GM12878 (cell line): ENCODE measurements around the gene TMED7. TPM values are rescaled to one million over a fixed set of nuclear protein-coding genes. Genes with fewer than 3 reads are reported as not detected.

ENCODE experiments used
- ATAC-seq: fragments of 200-7000 bp; cut with Tn5 transposase; 3 replicates; pipeline ENCODE4 v1.9.1; 2020; ENCODE audit warnings: mild to moderate bottlenecking, moderate library complexity
- BruUV-seq: library from RNA; stranded (reverse); fragments of 400-500 nt; replicated peaks from 2 replicates; lab custom pipeline; 2021; lab: Mats Ljungman, UMichigan
- CTCF ChIA-PET: fragments of 300-600 bp; sonication (Branson Sonifier 250); formaldehyde crosslinking; extraction: SDS; loops from one replicate; lab custom pipeline; 2021; ENCODE audit warnings: inconsistent platforms; lab: Yijun Ruan, JAX
- POLR2A ChIA-PET: fragments of 350-600 bp; formaldehyde crosslinking; extraction: SDS; loops from one replicate; lab custom pipeline; 2021; ENCODE audit warnings: inconsistent platforms; lab: Charles Lee
- RAD21 ChIA-PET: fragments of 300-600 bp; sonication (Branson Sonifier 250); formaldehyde crosslinking; loops from one replicate; lab custom pipeline; 2023; ENCODE audit warnings: antibody characterized with exemption; ENCODE audit not compliant: unreplicated experiment; lab: Charles Lee
- SMC1A ChIA-PET: fragments of 300-600 bp; sonication (Branson Sonifier 250); formaldehyde crosslinking; loops from one replicate; lab custom pipeline; 2023; ENCODE audit not compliant: unreplicated experiment, uncharacterized antibody; lab: Charles Lee
- DNase-seq: peaks from one replicate; pipeline ENCODE4 v3.0.0-alpha.2; 2011; ENCODE audit warnings: low read depth, low spot score
- FAIRE-seq: peaks from 3 replicates; lab custom pipeline; 2011; peaks lifted over from hg19 to GRCh38; lab: Jason Lieb, UNC
- H2AFZ ChIP-seq: 2 replicates; pipeline ENCODE4 v1.6.0; 2011; ENCODE audit warnings: low read depth, low read length, control low read depth; ENCODE audit not compliant: control insufficient read depth
- H3K27ac ChIP-seq: 2 replicates; pipeline ENCODE4 v1.5.1; 2011; ENCODE audit warnings: control low read depth; ENCODE audit not compliant: control insufficient read depth, insufficient read depth
- H3K27me3 ChIP-seq, 2 experiments: replicated peaks in 1 of 2; 2 replicates each; pipeline versions ENCODE4 v1.6.0 to v1.6.1; 2011; ENCODE audit warnings: low read length in 1 of 2; ENCODE audit not compliant: control insufficient read depth in 2 of 2, insufficient read depth in 2 of 2
- H3K36me3 ChIP-seq, 2 experiments: 2 replicates each; pipeline ENCODE4 v1.5.1; 2011; ENCODE audit warnings: low read length in 1 of 2; ENCODE audit not compliant: control insufficient read depth in 2 of 2, insufficient read depth in 2 of 2
- H3K4me1 ChIP-seq: 2 replicates; pipeline ENCODE4 v1.6.1; 2011; ENCODE audit warnings: mild to moderate bottlenecking, low read length, moderate library complexity, mixed read lengths; ENCODE audit not compliant: control insufficient read depth, insufficient read depth
- H3K4me2 ChIP-seq: 2 replicates; pipeline ENCODE4 v1.6.0; 2011; ENCODE audit warnings: control low read depth; ENCODE audit not compliant: control insufficient read depth, insufficient read depth
- H3K4me3 ChIP-seq: fragments of 200-600 bp; sonication (generic); 2 replicates; pipeline ENCODE4 v1.5.1; 2016
- H3K79me2 ChIP-seq: 2 replicates; pipeline ENCODE4 v1.6.0; 2011; ENCODE audit warnings: low read length; ENCODE audit not compliant: control insufficient read depth, insufficient read depth
- H3K9ac ChIP-seq: 2 replicates; pipeline ENCODE4 v1.8.0; 2011; ENCODE audit warnings: low read length, control low read depth, mixed read lengths; ENCODE audit not compliant: control insufficient read depth, insufficient read depth
- H3K9me3 ChIP-seq: replicated peaks from 3 replicates; pipeline ENCODE4 v1.5.1; 2011; ENCODE audit warnings: mild to moderate bottlenecking, low read length; ENCODE audit not compliant: control insufficient read depth, insufficient read depth
- H4K20me1 ChIP-seq: 2 replicates; pipeline ENCODE4 v1.6.0; 2011; ENCODE audit not compliant: control insufficient read depth, insufficient read depth
- EED ChIP-seq: sonication (generic); IDR thresholded peaks from 2 replicates; pipeline ENCODE4 v1.6.1; 2016; ENCODE audit warnings: antibody characterized with exemption, low read depth
- HCFC1 ChIP-seq: fragments of 150-350 bp; IDR thresholded peaks from 2 replicates; pipeline ENCODE4 v1.6.1; 2014; ENCODE audit warnings: low read length
- JUNB ChIP-seq: IDR thresholded peaks from 2 replicates; pipeline ENCODE4 v1.6.1; 2016; ENCODE audit warnings: antibody characterized with exemption, mild to moderate bottlenecking
- MTA2 ChIP-seq: fragments of 450-650 bp; IDR thresholded peaks from 2 replicates; pipeline ENCODE4 v1.6.1; 2016; ENCODE audit warnings: low read depth, mild to moderate bottlenecking, moderate library complexity
- MYB ChIP-seq: fragments of 150-350 bp; IDR thresholded peaks from 2 replicates; pipeline ENCODE4 v1.6.1; 2014; ENCODE audit warnings: mild to moderate bottlenecking, low read depth, low read length, borderline replicate concordance
- NFIC ChIP-seq: IDR thresholded peaks from 2 replicates; pipeline ENCODE4 v1.6.1; 2012; ENCODE audit warnings: low read depth, mild to moderate bottlenecking, inconsistent platforms, low read length, moderate library complexity
- PAX8 ChIP-seq: fragments of 450-650 bp; IDR thresholded peaks from 2 replicates; pipeline ENCODE4 v1.6.1; 2017; ENCODE audit warnings: mild to moderate bottlenecking, moderate library complexity
- SMARCA5 ChIP-seq: fragments of 450-650 bp; IDR thresholded peaks from 2 replicates; pipeline ENCODE4 v1.6.1; 2017; ENCODE audit warnings: mild to moderate bottlenecking
- SP1 ChIP-seq: IDR thresholded peaks from one replicate; pipeline ENCODE4 v1.6.1; 2011; ENCODE audit warnings: low read depth, low read length
- WGBS: methylation state at CpG from one replicate; pipeline ENCODE4 v1.1.6; 2016; ENCODE audit warnings: low lambda C conversion rate; ENCODE audit not compliant: insufficient replicate concordance, insufficient coverage; ENCODE audit errors: missing lambda C conversion rate; 5-methylcytosine and 5-hydroxymethylcytosine counted together
- in situ Hi-C: fragments of 300-500 bp; cut with MboI; formaldehyde crosslinking; loops from 9 replicates; pipeline ENCODE4 v1.14.3; 2018; ENCODE audit warnings: mixed read lengths
- intact Hi-C: fragments of 100-400 bp; cut with micrococcal nuclease; formaldehyde crosslinking; loops from one replicate; pipeline ENCODE4 v1.14.2; 2022; ENCODE audit not compliant: unreplicated experiment
- polyA plus RNA-seq, 11 experiments: library from polyadenylated mRNA; depleted of rRNA in 4 of 11; unstranded in 6 of 11; stranded (reverse) in 5 of 11; fragments of >200 nt; fragmentation: Nextera tagmentation in 4 of 11; fragmentation: Illumina TruSeq in 1 of 11; extraction: Ambion mirVana in 4 of 11; extraction: Trizol in 1 of 11; gene quantifications; 1 replicate in 1 of 11; 2 replicates in 10 of 11; pipeline versions ENCODE4 v1.2.1 to v1.2.3, GENCODE V29; 2011 to 2016; ENCODE audit warnings: inconsistent platforms in 2 of 11, missing spikeins in 2 of 11, low read depth in 1 of 11
- total RNA-seq, 4 experiments: library from RNA; depleted of rRNA in 3 of 4; stranded (reverse); fragments of >200 nt in 3 of 4; fragmentation: Illumina TruSeq in 1 of 4; extraction: Trizol in 1 of 4; gene quantifications; 2 replicates each; pipeline versions ENCODE4 v1.2.1 to v1.2.3, GENCODE V29; 2013 to 2021
- TF ChIP-seq, protein P1 (sequence below): IDR thresholded peaks from 2 replicates; pipeline ENCODE4 v1.6.1; 2011; ENCODE audit warnings: borderline replicate concordance, low read depth, mild to moderate bottlenecking, moderate library complexity, low read length; ENCODE audit not compliant: insufficient read depth, poor library complexity, severe bottlenecking

Gene TMED7
- total and polyA plus RNA-seq, 10 of the 15 experiments (the other 5 are each of a cell fraction or from before 2014, with no cell fraction given), result 8.0 to 37.3 (median 25.2) TPM

DNA sequence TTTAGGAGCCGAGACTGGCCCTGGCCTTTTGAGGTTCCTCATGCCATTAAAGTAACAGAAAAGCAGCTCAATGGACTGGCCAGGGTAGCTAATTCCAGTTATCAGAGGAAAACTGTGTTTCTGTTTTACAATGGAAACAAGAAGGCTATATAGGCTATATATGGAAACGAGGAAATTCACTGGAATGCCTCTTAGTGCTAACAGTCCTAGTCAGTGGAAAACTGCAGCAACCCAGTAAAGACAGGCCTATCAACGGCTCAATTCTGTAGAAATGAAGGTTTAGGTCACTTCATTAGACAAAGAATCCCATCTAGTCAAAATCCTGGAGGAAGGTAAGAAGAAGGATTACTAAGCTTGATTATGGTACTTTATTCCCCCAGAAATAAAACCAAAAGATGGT is 20.4 kb downstream of the TMED7 start:
- no peak overlapping the region for H2AFZ ChIP-seq
- ChIA-PET POLR2A (interaction anchor here (0.8 to 2.4 kb wide), 3 partner anchors 11 to 55 kb away, joined by 3 to 7 read pairs (median 3); no protein-coding TSS in a partner anchor), SMC1A (interaction anchor here (0.7 to 2.1 kb wide), 3 partner anchors 10 to 19 kb away, joined by 3 to 7 read pairs (median 7); no protein-coding TSS in a partner anchor), RAD21 (interaction anchor here (2.3 kb wide), 1 partner anchor 18 kb away, joined by 9 read pairs; no protein-coding TSS in a partner anchor)
- no peak overlapping the region for H3K4me2 ChIP-seq
- peaks cover 14% of the 10 kb centered on the region for H3K79me2 ChIP-seq
- 97% methylated on average over 3 of the region's 3 CpGs for WGBS
- no peak for ATAC-seq
- H3K27ac ChIP-seq, result no peak overlapping the region
- intact Hi-C loops, result no loop called here
- no TSS peak for BruUV-seq
- H3K36me3 ChIP-seq, result peaks cover 0 to under 1% of the 10 kb centered on the region in 2 experiments; a peak in 1 of 4 replicates
- no peaks in the 10 kb centered on the region for H3K9me3 ChIP-seq
- TF ChIP-seq PAX8 (no peak), HCFC1 (no peak), MYB (no peak)
- TF ChIP-seq, all 136 proteins: peak for 0
- Histone ChIP-seq H3K9ac (no peak overlapping the region), H4K20me1 (no peaks in the 10 kb centered on the region), H3K4me3 (no peak overlapping the region), H3K4me1 (peaks cover 7% of the 10 kb centered on the region), H3K27me3 (no peaks in the 10 kb centered on the region)
- CTCF ChIA-PET, result interaction anchor here (6.2 kb wide), 1 partner anchor 11 kb away, joined by 38 read pairs; no protein-coding TSS in a partner anchor
- FAIRE-seq (no peak), DNase-seq (no peak)
- in situ Hi-C loops, result no loop called here

- DNase-seq, result no peak
- BruUV-seq, result TSS peak; percentile 87
- ChIA-PET CTCF (interaction anchor here (0.7 to 6.2 kb wide), 6 partner anchors 14 to 76 kb away, joined by 3 to 38 read pairs (median 4); no protein-coding TSS in a partner anchor), POLR2A (interaction anchor here (0.6 to 2.5 kb wide), 10 partner anchors 11 to 329 kb away, joined by 3 to 27 read pairs (median 7); partner anchors contain the start of gene TMED7), SMC1A (interaction anchor here (0.9 to 7.6 kb wide), 6 partner anchors 11 to 26 kb away, joined by 3 to 48 read pairs (median 7); no protein-coding TSS in a partner anchor), RAD21 (interaction anchor here (0.8 to 3.8 kb wide), 8 partner anchors 12 to 293 kb away, joined by 3 to 22 read pairs (median 6); no protein-coding TSS in a partner anchor)
- peak overlapping the region; percentile 87 for H3K9ac ChIP-seq
- no peak for FAIRE-seq
- peak overlapping the region; percentile 94 for H3K27ac ChIP-seq
- H2AFZ ChIP-seq, result no peak overlapping the region; the same call in 1 of the 2 replicates
- H3K36me3 ChIP-seq, result no peaks in the 10 kb centered on the region
- H3K79me2 ChIP-seq, result peaks cover 30% of the 10 kb centered on the region
- peaks cover 22% of the 10 kb centered on the region for H3K4me1 ChIP-seq
- no peaks in the 10 kb centered on the region for H3K27me3 ChIP-seq
- ATAC-seq, result peak; percentile 14
- H3K4me2 ChIP-seq, result peak overlapping the region; percentile 77
- peak overlapping the region; percentile 85 for H3K4me3 ChIP-seq
- in situ Hi-C loops (no loop called here), intact Hi-C loops (no loop called here)
- no peaks in the 10 kb centered on the region for H3K9me3 ChIP-seq
- H4K20me1 ChIP-seq, result no peaks in the 10 kb centered on the region
- 11% methylated on average over 11 of the region's 11 CpGs for WGBS
- TF ChIP-seq EED (0 out of 2 replicates have a peak, but pooled peaks have one; percentile 4), SMARCA5 (no peak), SP1 (no peak), MTA2 (peak; percentile 34; the same call in 1 of the 2 replicates), NFIC (0 out of 2 replicates have a peak, but pooled peaks have one; percentile 10), JUNB (0 out of 2 replicates have a peak, but pooled peaks have one; percentile 19)
- TF ChIP-seq, protein P1, sequence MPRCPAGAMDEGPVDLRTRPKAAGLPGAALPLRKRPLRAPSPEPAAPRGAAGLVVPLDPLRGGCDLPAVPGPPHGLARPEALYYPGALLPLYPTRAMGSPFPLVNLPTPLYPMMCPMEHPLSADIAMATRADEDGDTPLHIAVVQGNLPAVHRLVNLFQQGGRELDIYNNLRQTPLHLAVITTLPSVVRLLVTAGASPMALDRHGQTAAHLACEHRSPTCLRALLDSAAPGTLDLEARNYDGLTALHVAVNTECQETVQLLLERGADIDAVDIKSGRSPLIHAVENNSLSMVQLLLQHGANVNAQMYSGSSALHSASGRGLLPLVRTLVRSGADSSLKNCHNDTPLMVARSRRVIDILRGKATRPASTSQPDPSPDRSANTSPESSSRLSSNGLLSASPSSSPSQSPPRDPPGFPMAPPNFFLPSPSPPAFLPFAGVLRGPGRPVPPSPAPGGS, result peak; percentile 20
These were observed 23.2 kb downstream of the TMED7 start for GRCh38 chr5:115602591-115603125.
